Measurements from ENCODE around the gene RAB3B.

Gene RAB3B

DNA sequence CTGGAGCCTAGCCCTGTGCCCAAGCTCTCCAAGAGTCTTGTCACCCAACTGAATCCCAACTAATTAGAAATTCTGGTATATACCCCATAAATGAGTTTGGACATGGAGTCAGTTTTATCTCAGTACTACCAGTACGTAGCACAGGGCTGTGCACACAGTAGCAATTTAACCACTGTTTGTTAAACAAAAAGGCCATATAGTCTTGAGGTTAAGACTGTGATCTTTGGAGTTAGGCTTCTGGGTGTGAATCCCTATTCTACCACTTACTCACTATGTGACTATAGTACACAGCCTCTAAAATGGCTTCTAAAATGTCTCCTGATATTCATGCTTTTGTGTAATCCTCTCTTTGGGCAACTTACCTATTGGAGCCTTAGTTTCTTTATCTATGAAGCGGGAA, 48.2 kb downstream of the RAB3B start:
- H3K4me1 ChIP-seq (ENCODE audit: insufficient read depth, low read length, severe bottlenecking), result no peaks in the 10 kb centered on the region
- H3K27me3 ChIP-seq (ENCODE audit: insufficient read depth, low read length), result no peaks in the 10 kb centered on the region
- peaks cover 11% of the 10 kb centered on the region for H3K9me3 ChIP-seq (ENCODE audit: low read length)
- H3K27ac ChIP-seq (ENCODE audit: low read depth, low read length, poor library complexity, severe bottlenecking), result no peak overlapping the region
- TF ChIP-seq EZH2 (IDR thresholded peaks at IDR 0.05; ENCODE audit: borderline replicate concordance, low read length), result no peak
- TF ChIP-seq, protein P1, sequence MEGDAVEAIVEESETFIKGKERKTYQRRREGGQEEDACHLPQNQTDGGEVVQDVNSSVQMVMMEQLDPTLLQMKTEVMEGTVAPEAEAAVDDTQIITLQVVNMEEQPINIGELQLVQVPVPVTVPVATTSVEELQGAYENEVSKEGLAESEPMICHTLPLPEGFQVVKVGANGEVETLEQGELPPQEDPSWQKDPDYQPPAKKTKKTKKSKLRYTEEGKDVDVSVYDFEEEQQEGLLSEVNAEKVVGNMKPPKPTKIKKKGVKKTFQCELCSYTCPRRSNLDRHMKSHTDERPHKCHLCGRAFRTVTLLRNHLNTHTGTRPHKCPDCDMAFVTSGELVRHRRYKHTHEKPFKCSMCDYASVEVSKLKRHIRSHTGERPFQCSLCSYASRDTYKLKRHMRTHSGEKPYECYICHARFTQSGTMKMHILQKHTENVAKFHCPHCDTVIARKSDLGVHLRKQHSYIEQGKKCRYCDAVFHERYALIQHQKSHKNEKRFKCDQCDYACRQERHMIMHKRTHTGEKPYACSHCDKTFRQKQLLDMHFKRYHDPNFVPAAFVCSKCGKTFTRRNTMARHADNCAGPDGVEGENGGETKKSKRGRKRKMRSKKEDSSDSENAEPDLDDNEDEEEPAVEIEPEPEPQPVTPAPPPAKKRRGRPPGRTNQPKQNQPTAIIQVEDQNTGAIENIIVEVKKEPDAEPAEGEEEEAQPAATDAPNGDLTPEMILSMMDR (IDR thresholded peaks at IDR 0.05; ENCODE audit: low read length), result no peak
- H3F3A ChIP-seq (ENCODE audit: insufficient read depth, low read length), result no peaks in the 10 kb centered on the region
- no peaks in the 10 kb centered on the region for H3K9me2 ChIP-seq (ENCODE audit: low read depth, low read length)
- no peak overlapping the region for H3K4me2 ChIP-seq (ENCODE audit: low read length)
- no peak overlapping the region for H3K9ac ChIP-seq (ENCODE audit: low read length)
- H2AFZ ChIP-seq (ENCODE audit: low read length), result no peak overlapping the region
- H3K79me2 ChIP-seq (ENCODE audit: insufficient read depth, low read length), result no peaks in the 10 kb centered on the region
- no peaks in the 10 kb centered on the region for H4K20me1 ChIP-seq (ENCODE audit: insufficient read depth, low read length)
- H3K36me3 ChIP-seq (ENCODE audit: insufficient read depth, low read length), result 0 out of 2 replicates have a peak, but pooled peaks cover 5% of the 10 kb centered on the region
- H3K4me3 ChIP-seq (ENCODE audit: low read depth, low read length, poor library complexity, severe bottlenecking), result no peak overlapping the region

DNA sequence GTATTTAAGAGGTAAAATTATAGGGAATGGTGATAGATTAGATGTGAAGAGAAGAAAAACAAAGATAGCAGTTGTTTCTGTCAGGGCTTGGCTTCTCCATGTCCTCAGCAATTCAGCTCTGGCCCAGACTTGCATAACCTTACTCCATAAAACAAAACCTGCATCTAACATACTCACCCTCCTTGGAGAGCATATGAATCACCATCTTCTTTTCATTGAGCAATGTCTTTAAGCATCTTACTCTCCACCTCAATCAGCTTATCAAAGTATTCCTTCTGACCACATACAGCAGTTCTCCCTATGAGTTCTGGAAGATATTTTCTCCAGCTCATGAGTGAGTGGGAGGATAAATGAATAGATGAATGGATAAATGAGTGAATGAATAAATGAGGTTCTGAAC, 49.0 kb downstream of the RAB3B start:
- Histone ChIP-seq H3K27me3 (ENCODE audit: insufficient read depth, low read length) (no peaks in the 10 kb centered on the region), H4K20me1 (ENCODE audit: insufficient read depth, low read length) (no peaks in the 10 kb centered on the region), H3K9ac (ENCODE audit: low read length) (no peak overlapping the region), H3K27ac (ENCODE audit: low read depth, low read length, poor library complexity, severe bottlenecking) (no peak overlapping the region), H3K9me2 (ENCODE audit: low read depth, low read length) (no peaks in the 10 kb centered on the region), H3K4me3 (ENCODE audit: low read depth, low read length, poor library complexity, severe bottlenecking) (no peak overlapping the region), H3K9me3 (ENCODE audit: low read length) (peaks cover 11% of the 10 kb centered on the region), H3K4me2 (ENCODE audit: low read length) (no peak overlapping the region), H3K36me3 (ENCODE audit: insufficient read depth, low read length) (0 out of 2 replicates have a peak, but pooled peaks cover 5% of the 10 kb centered on the region), H3K4me1 (ENCODE audit: insufficient read depth, low read length, severe bottlenecking) (no peaks in the 10 kb centered on the region), H3F3A (ENCODE audit: insufficient read depth, low read length) (no peaks in the 10 kb centered on the region), H3K79me2 (ENCODE audit: insufficient read depth, low read length) (no peaks in the 10 kb centered on the region), H2AFZ (ENCODE audit: low read length) (no peak overlapping the region)
- TF ChIP-seq, protein P1 (IDR thresholded peaks at IDR 0.05; ENCODE audit: low read length), result no peak
- TF ChIP-seq EZH2 (IDR thresholded peaks at IDR 0.05; ENCODE audit: borderline replicate concordance, low read length), result no peak

DNA sequence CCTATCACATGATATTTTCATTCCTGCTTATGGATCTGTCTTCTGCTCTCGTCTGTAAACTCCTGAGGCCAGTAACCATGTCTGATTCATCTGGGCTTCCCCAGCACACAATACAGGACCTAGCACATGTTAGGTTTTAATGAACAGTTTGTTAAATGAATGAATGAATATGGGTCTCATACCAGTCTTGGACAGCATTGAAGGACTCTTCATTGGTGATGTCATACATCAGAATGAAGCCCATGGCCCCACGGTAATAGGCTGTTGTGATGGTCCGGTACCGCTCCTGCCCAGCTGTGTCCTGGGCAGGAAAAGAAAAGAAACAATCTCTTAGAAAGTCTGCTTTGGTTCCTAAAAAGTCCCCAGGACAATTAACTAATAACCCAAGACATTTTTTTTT, 53.4 kb downstream of the RAB3B start:
- peaks cover 11% of the 10 kb centered on the region for H3K9me3 ChIP-seq (ENCODE audit: low read length)
- no peak overlapping the region for H3K4me3 ChIP-seq (ENCODE audit: low read depth, low read length, poor library complexity, severe bottlenecking)
- H4K20me1 ChIP-seq (ENCODE audit: insufficient read depth, low read length), result no peaks in the 10 kb centered on the region
- TF ChIP-seq, protein P1 (IDR thresholded peaks at IDR 0.05; ENCODE audit: low read length), result no peak
- no peak for TF ChIP-seq EZH2 (IDR thresholded peaks at IDR 0.05; ENCODE audit: borderline replicate concordance, low read length)
- H2AFZ ChIP-seq (ENCODE audit: low read length), result no peak overlapping the region
- H3K79me2 ChIP-seq (ENCODE audit: insufficient read depth, low read length), result no peaks in the 10 kb centered on the region
- no peaks in the 10 kb centered on the region for H3F3A ChIP-seq (ENCODE audit: insufficient read depth, low read length)
- no peaks in the 10 kb centered on the region for H3K27me3 ChIP-seq (ENCODE audit: insufficient read depth, low read length)
- no peaks in the 10 kb centered on the region for H3K4me1 ChIP-seq (ENCODE audit: insufficient read depth, low read length, severe bottlenecking)
- no peak overlapping the region for H3K9ac ChIP-seq (ENCODE audit: low read length)
- H3K27ac ChIP-seq (ENCODE audit: low read depth, low read length, poor library complexity, severe bottlenecking), result no peak overlapping the region
- H3K9me2 ChIP-seq (ENCODE audit: low read depth, low read length), result no peaks in the 10 kb centered on the region
- H3K36me3 ChIP-seq (ENCODE audit: insufficient read depth, low read length), result 0 out of 2 replicates have a peak, but pooled peaks cover 5% of the 10 kb centered on the region
- H3K4me2 ChIP-seq (ENCODE audit: low read length), result no peak overlapping the region
